Activated B cell treated with CpG ODN at 0.5 μM for 24 hours (primary cell): ENCODE data around the gene FBRS. TPM values are rescaled to one million over a fixed set of nuclear protein-coding genes. Genes with fewer than 3 reads are reported as not detected.
A peak's percentile ranks its signal among the peaks of the same experiment; 100 is the strongest.

Source experiments
- ATAC-seq: fragments of 200-7000 bp; cut with Tn5 transposase; one replicate; pipeline ENCODE4 v1.10.0; 2021; ENCODE audit warnings: low read depth, mild to moderate bottlenecking, moderate library complexity
- CTCF ChIA-PET: fragments of 350-600 bp; sonication (Branson Sonifier 250); formaldehyde crosslinking; loops from one replicate; lab custom pipeline; 2021; ENCODE audit warnings: antibody characterized with exemption; lab: Charles Lee
- POLR2A ChIA-PET: fragments of 350-600 bp; sonication (Branson Sonifier 250); formaldehyde crosslinking; loops from one replicate; lab custom pipeline; 2021; ENCODE audit warnings: antibody characterized with exemption; lab: Charles Lee
- DNase-seq: peaks from one replicate; pipeline ENCODE4 v3.0.0; 2022
- H3K27ac Mint-ChIP-seq: one replicate; pipeline ENCODE4 v1.8.0; 2020; ENCODE audit warnings: mixed read lengths
- H3K27me3 Mint-ChIP-seq: one replicate; pipeline ENCODE4 v1.8.0; 2021; ENCODE audit warnings: mixed read lengths
- H3K36me3 Mint-ChIP-seq: one replicate; pipeline ENCODE4 v1.8.0; 2021; ENCODE audit warnings: low read depth, mixed read lengths
- H3K4me1 Mint-ChIP-seq: one replicate; pipeline ENCODE4 v1.8.0; 2021; ENCODE audit warnings: mixed read lengths
- H3K4me3 Mint-ChIP-seq: one replicate; pipeline ENCODE4 v1.8.0; 2020; ENCODE audit warnings: mild to moderate bottlenecking, mixed read lengths
- H3K9me3 Mint-ChIP-seq: one replicate; pipeline ENCODE4 v1.8.0; 2020; ENCODE audit warnings: mixed read lengths
- CTCF ChIP-seq: fragments of 200-600 bp; IDR thresholded peaks from one replicate; pipeline ENCODE4 v1.8.0; 2022; ENCODE audit warnings: antibody characterized with exemption, mild to moderate bottlenecking
- intact Hi-C: fragments of 100-400 bp; cut with micrococcal nuclease; formaldehyde crosslinking; loops from one replicate; pipeline ENCODE4 v1.15.1; 2024
- total RNA-seq: library from RNA; stranded (reverse); gene quantifications from 2 replicates; pipeline ENCODE4 v1.2.3, GENCODE V29; 2022

Gene FBRS
- total RNA-seq: 166 and 204 TPM in 2 replicates

- CTCF ChIA-PET: interaction anchor here (0.7 to 4.2 kb wide), 8 partner anchors 24 to 566 kb away, joined by 3 to 44 read pairs (median 4); partner anchors contain the start of genes DCTPP1 and TBX6
- TF ChIP-seq CTCF: no peak
- ATAC-seq (peak; percentile 73), DNase-seq (peak; percentile 99)
- H3K9me3 Mint-ChIP-seq: no peaks in the 10 kb centered on the region
- H3K27ac Mint-ChIP-seq: peak within 1 kb of the TSS; percentile 100
- intact Hi-C loops: loop anchor here (1.0 to 10.0 kb wide), 18 partner anchors 8 to 795 kb away; partner anchors contain the start of genes ALDOA, CDIPT, CFAP119 and DCTPP1
- peaks cover 65% of the 10 kb centered on the region for H3K36me3 Mint-ChIP-seq
- POLR2A ChIA-PET: interaction anchor here (0.6 to 4.4 kb wide), 47 partner anchors 8 to 1215 kb away, joined by 3 to 107 read pairs (median 6); partner anchors contain the start of genes ALDOA, CORO1A, DCTPP1 and FUS
- H3K4me3 Mint-ChIP-seq: peak within 1 kb of the TSS; percentile 98
- H3K27me3 Mint-ChIP-seq: no peaks in the 10 kb centered on the region
- peaks cover 37% of the 10 kb centered on the region for H3K4me1 Mint-ChIP-seq
Observed at GRCh38 chr16:30657866-30658730, at the start of gene FBRS. TSS of gene FBRS (plus strand) at chr16:30658431. CDS start at chr16:30659519, 1,088 bp downstream.

- intact Hi-C loops: no loop called here
- no peak for DNase-seq
Observed at GRCh38 chr16:30609002-30609925, 49.0 kb upstream of the FBRS start.

GRCh38 chr16:30609926-30610839 lies 48.0 kb upstream of the FBRS start, which contains the start of gene ZNF689:
TSS of gene ZNF689 (minus strand) at chr16:30610389. CDS start at chr16:30610041, 348 bp downstream.
- no peaks in the 10 kb centered on the region for H3K27me3 Mint-ChIP-seq
- DNase-seq (peak; percentile 90), ATAC-seq (peak; percentile 87)
- H3K4me1 Mint-ChIP-seq: peaks cover 19% of the 10 kb centered on the region
- ChIA-PET CTCF (interaction anchor here (1.0 to 3.5 kb wide), 2 partner anchors 12 to 19 kb away, joined by 3 to 12 read pairs; no protein-coding TSS in a partner anchor), POLR2A (interaction anchor here (0.6 to 2.3 kb wide), 31 partner anchors 11 to 614 kb away, joined by 3 to 15 read pairs (median 6); partner anchors contain the start of genes CORO1A, DCTPP1, FBRS and ITGAL)
- H3K27ac Mint-ChIP-seq: peak within 1 kb of the TSS; percentile 95
- TF ChIP-seq CTCF: no peak
- intact Hi-C loops: loop anchor here (1.0 kb wide), 6 partner anchors 24 to 75 kb away; partner anchors contain the start of genes FBRS, PRR14 and ZNF785
- H3K36me3 Mint-ChIP-seq: peaks cover 20% of the 10 kb centered on the region
- peak within 1 kb of the TSS; percentile 93 for H3K4me3 Mint-ChIP-seq
- no peaks in the 10 kb centered on the region for H3K9me3 Mint-ChIP-seq

More at GRCh38 chr16:30609002-30609925, 49.0 kb upstream of the FBRS start:
- no peak for TF ChIP-seq CTCF
- H3K4me3 Mint-ChIP-seq: peak overlapping the region; percentile 93
- no peaks in the 10 kb centered on the region for H3K27me3 Mint-ChIP-seq
- ChIA-PET POLR2A (interaction anchor here (0.6 to 2.3 kb wide), 27 partner anchors 10 to 851 kb away, joined by 3 to 15 read pairs (median 6); partner anchors contain the start of genes PRR14, PYDC1, SEPTIN1 and ZNF688), CTCF (interaction anchor here (0.6 to 3.5 kb wide), 3 partner anchors 19 to 160 kb away, joined by 3 to 12 read pairs (median 3); no protein-coding TSS in a partner anchor)
- H3K4me1 Mint-ChIP-seq: peaks cover 19% of the 10 kb centered on the region
- peaks cover 29% of the 10 kb centered on the region for H3K36me3 Mint-ChIP-seq
- peak; percentile 43 for ATAC-seq
- no peaks in the 10 kb centered on the region for H3K9me3 Mint-ChIP-seq
- peak overlapping the region; percentile 95 for H3K27ac Mint-ChIP-seq
